NCI-H1436 treated with DMSO at 0.1 percent for 48 hours (cell line): ENCODE results near the gene LGMN.
"Not testable (repeated sequence)": the region's sequence is repeated elsewhere in the genome, so short reads cannot be mapped to it uniquely, and the experiment has no call there.

Experiments
- DNase-seq: peaks from one replicate; lab custom pipeline; 2025; lab: John Stamatoyannopoulos, UW

The LGMN gene

GRCh38 chr14:92760524-92760805 lies 12.0 kb upstream of the LGMN start:
- no peak for DNase-seq

- no peak for DNase-seq
Observed at GRCh38 chr14:92759679-92760523, 11.5 kb upstream of the LGMN start.

DNA sequence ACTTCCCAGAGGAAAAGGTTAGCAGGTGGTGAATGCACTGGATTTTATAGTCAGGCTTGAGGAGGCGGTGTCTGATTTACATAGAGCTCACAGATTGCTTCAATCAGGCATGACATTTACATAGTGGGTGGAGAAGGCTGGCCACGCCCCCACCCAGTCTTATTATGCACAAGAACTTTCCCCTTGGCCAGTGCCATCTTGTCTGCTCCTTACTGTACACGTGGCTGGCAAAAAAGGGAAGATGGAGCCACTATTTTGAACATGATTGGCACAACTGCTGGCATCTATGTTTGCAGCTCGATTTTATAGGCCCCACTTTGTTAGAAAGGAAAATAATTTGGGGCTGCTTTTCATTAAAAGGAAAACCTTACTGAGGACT lies 10.9 kb upstream of the LGMN start:
- DNase-seq, result no peak

DNA sequence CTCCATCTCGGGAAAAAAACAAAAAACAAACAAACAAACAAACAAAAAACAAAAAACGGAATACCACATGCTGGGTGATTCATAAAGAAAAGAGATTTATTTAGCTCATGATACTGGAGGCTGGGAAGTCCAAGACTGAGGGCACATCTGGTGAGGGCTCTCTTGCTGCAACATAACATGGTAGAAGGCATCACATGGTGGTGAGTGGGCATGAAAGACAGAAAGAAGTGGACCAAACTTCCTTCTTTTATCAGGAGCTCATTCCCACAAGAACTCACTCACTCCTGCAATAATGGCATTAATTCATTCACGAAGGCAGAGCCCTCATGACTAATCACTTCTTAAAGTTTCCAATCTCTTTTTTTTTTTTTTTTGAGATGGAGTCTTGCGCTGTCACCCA lies 8.0 kb upstream of the LGMN start:
- DNase-seq, result no peak

DNA sequence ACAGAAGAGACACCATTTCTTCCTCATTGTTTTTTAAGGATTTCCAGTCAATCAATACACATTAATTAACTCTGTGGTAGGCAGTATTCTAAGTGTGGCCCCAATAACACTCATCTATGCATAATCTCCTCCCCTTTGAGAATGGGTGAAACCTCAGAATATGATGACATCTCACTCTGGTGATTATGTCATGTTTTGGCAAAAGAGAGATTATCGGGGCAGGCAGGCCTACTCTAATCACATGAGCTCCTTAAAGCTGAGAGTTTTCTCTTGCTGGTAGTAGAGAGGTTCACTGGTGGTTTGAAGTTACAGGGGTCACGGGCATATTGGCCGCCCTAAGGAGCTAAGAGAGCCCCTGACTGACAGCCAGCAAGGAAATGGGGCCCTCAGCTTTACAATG lies 7.1 kb upstream of the LGMN start:
- DNase-seq, result no peak

GRCh38 chr14:92754966-92755365 lies 6.5 kb upstream of the LGMN start:
- DNase-seq, result no peak

DNA sequence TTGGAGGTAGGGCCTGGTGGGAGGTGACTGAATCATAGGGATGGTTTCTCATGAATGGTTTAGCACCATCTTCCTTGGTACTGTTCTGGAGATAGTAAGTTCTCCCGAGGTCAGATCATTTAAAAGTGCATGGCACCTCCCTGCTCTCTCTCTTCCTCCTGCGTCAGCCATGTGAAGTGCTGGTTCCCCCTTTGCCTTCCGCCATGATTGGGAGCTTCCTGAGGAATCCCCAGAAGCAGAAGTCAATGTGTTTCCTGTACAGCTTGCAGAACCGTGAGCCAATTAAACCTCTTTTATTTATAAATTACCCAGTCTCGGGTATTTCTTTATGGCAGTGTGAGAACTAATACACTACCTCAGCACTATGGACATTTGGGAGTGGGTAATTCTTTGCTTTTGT lies 4.8 kb upstream of the LGMN start:
- no peak for DNase-seq

DNA sequence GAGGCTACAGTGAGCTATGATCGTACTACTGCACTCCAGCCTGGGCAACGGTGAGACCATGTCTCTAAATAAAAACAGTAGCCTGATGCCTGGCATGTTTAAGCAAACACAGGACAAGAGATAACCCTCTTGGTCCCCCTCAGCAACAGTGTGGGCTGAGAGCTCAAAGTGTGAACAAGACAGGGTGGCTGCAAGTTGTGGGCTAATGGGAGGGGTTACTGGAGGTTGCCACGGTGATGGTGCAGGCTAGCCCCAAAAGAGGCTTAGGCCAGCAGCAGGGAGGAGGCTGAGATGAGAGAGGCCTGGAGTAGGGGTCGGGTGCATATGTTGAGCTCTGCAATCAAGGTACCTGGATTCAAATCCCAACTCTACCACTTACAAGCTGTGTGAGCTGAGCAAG lies 3.4 kb upstream of the LGMN start:
- no peak for DNase-seq

DNA sequence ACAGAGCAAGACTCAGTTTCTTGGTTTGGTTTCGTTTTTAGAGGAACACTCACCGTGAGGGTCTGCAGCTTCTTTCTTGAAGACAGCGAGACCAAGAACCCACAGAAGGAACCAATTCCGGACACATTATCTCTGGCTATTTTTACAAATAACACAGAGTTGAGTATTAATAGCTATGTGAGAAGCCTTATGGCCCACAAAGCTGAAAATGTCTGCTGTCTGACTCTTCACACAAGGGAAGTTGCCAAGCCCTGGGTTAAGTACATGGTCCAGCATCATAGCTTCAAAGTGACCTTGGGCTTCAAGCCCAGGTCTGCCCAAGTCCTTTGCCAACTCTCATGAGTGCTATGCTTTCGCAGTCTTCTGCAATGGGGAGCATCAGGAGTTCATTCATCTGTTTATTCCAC lies 2.6 kb upstream of the LGMN start:
- DNase-seq, result no peak

- DNase-seq, result not testable (repeated sequence)
Observed at GRCh38 chr14:92750222-92750728, 1.8 kb upstream of the LGMN start.

- DNase-seq, result no peak
Observed at GRCh38 chr14:92747701-92748258, 647 bp downstream of the LGMN start.

DNA sequence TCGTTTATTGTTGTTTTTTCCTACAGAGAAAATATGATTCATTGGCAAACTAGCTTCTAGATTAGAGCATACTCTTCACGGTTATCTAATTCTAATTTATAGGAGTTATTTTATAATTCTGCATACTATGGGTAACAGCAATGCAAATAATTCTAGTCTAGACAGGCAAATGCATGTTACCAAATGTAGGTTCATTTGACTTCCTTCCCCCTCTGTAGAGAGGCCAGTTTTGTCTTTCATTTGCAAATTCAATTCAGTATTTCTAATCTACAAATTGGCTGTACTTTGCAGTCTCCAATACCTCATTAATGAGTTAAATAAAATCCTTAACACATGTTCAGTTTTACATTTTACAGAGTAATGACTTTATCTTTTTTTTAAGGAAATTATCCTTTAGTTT lies 4.2 kb downstream of the LGMN start:
- DNase-seq, result no peak

DNA sequence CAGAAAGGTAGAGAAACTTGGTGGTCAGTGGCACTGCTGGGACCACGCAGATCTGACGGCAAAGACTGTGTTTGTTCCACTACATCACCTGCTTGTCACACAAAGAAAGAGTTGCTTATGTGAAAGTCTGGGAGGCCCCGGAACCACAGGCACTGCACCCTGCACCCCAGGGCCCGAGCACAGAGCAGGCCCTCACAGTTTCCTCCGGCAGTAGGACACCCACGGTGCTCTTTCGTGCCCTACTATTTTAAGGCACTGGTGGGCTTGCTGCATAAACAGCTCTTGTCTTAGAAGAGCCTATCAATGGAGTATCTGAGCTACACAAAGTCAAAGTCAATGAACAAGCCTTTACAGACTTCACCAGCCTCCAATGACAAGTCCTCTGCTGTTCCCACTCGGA lies 8.0 kb downstream of the LGMN start:
- DNase-seq, result no peak

DNA sequence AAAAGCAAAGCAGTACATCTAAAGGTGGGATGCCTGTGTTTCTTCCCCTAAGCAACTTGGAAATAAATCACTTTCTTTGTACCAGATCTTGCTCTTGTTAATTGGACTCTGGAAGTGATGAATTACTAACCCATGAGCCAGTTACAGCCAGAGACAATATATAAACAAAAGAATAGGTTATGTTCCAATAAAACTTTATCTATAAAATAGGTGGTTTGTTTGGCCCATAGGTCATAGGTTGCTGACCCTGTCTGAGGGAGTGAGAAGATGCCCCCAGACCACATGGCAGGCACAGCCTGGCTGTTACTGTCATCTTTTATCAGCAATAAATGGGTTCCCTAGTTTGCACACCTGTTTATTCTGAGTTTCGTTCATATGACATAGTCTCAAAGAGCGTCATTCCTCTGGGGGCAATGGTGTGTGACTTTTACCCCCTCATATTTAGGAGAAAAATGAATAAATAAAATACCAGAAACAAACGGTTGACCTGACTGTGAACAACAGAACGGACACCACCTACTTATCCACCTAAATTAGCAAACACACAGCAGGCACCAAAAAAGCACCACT lies 10.7 kb downstream of the LGMN start:
- no peak for DNase-seq

- no peak for DNase-seq
Observed at GRCh38 chr14:92737206-92737605, 11.2 kb downstream of the LGMN start.

DNA sequence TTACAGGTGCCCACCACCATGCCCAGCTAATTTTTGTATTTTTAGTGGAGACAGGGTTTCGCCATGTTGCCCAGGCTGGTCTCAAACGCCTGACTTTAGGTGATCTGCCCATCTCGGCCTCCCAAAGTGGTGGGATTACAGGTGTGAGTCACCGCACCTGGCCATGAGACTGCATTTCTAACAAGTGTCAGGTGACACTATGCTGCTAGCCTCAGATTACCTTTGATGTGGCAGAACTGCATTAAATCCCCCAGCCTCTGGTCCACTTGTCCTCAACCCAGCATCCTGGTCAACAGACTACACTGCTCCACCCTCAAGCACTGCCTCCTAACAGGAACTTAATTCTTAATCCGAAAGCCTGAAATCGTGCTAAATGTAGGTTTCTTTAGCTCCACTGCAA lies 13.1 kb downstream of the LGMN start:
- DNase-seq, result no peak

- no peak for DNase-seq
Observed at GRCh38 chr14:92734618-92735017, 13.8 kb downstream of the LGMN start.

DNA sequence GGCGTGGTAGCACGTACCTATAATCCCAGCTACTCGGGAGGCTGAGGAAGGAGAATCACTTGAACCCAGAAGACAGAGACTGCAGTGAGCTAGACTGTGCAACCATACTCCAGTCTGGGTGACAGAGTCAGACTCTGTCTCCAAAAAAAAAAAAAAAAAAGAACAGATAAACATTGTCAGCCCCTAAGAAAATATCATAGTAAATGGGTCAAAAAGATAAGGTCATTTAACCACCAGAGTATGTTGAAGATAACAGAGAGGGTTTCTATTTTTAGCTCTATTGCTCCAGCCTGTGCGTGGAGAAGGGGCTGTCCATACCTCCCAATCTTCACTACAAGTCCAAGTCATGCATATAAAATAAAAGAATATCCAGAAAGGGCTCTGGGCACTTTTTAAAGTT lies 15.4 kb downstream of the LGMN start:
- DNase-seq, result no peak

DNA sequence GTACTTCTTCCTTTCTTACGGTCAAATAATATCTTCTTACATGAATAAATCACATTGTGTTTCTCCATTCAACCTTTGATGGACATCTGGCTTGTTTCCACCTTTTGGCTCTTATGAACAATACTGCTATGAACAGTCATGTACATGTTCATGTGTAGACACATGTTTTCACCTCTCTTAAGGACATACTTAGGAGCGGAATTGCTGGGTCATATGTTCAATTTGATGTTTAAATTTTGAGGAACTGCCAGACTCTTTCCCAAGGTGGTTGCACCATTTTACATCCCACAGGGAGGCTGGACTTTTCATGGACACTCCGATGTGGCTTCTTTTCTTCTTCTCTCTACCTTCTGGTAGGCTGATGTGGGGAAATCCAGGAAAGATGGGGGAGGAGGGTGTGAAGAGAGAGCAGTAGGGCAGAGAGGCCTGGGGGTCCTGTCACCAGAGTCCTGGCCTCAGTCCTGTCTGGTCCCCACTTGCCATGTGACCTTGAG lies 16.8 kb downstream of the LGMN start:
- DNase-seq, result no peak

- no peak for DNase-seq
Observed at GRCh38 chr14:92729634-92730358, 18.6 kb downstream of the LGMN start.

DNA sequence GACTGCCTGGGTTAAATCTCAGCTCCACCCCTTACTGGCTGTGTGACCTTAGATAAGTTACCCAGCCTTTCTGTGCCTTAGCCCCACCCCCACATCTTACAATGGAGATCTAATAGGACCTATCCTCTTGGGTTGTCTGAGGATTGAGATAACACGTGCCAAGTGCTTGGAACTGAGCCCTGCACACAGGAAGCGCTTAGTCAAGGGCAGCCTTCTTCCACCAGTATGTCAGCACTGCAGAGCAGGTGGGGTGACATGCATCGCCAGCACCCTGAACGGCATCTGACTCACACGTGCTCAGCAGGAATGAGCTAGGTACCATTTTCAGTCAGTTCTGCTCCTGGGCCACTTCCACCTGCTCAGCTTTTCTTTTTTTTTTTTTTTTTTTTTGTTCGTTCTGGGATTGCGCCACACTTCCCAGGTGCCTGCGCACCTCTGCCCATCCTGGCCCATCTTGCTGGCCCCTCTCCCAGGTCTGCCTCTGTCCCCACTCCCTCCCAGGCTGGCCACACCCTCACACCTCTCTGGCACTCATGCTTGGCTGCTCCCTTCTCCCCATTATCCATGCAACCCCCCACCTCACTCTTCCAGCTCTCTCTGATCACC lies 19.6 kb downstream of the LGMN start:
- peak; percentile 14 for DNase-seq

DNA sequence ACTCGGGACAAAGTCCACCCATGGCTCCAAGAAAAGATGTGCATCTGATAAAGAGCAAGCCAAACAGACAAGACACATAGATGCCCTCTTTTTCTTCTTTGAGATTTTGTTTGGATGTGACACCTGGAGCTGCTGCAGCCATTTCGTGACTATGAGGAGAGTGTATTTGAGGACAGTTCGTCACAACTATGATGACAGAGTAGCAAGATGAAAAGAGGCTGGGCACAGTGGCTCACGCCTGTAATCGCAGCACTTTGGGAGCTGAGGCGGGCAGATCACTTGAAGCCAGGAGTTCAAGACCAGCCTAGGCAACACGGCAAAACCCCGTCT lies 21.5 kb downstream of the LGMN start:
- no peak for DNase-seq
